Natural killer cell treated with Interleukin-12 subunit alpha and Interleukin-12 subunit beta and Interleukin-15 and Interleukin-18, amount 100 ng/mL, for 72 hours (primary cell): ENCODE data around the gene TBC1D1. TPM values are rescaled to one million over a fixed set of nuclear protein-coding genes. Genes with fewer than 3 reads are reported as not detected.

Experiments
- ATAC-seq, 2 donors: fragments of 150-1000 bp; cut with Tn5 transposase in 1 of 2; sonication (Bioruptor Pico), chemical (Tn5 transposase) in 1 of 2; 2 replicates each; pipeline ENCODE4 v1.10.0; 2021
- DNase-seq: peaks from one replicate; pipeline ENCODE4 v3.0.0; 2022; ENCODE audit warnings: low spot score
- H3K27ac Mint-ChIP-seq, 2 donors: 1 replicate in 1 of 2; 2 replicates in 1 of 2; pipeline ENCODE4 v1.8.0; 2022; ENCODE audit warnings: mixed read lengths in 2 of 2, mild to moderate bottlenecking in 1 of 2, moderate library complexity in 1 of 2
- H3K27me3 Mint-ChIP-seq, 2 donors: 1 replicate in 1 of 2; 2 replicates in 1 of 2; pipeline ENCODE4 v1.8.0; 2022; ENCODE audit warnings: mixed read lengths in 2 of 2
- H3K36me3 Mint-ChIP-seq: one replicate; pipeline ENCODE4 v1.8.0; 2022; ENCODE audit warnings: mixed read lengths
- H3K4me1 Mint-ChIP-seq, 2 donors: 1 replicate in 1 of 2; 2 replicates in 1 of 2; pipeline ENCODE4 v1.8.0; 2022; ENCODE audit warnings: low read depth in 2 of 2, mixed read lengths in 2 of 2, mild to moderate bottlenecking in 1 of 2
- H3K4me3 Mint-ChIP-seq: one replicate; pipeline ENCODE4 v1.8.0; 2022; ENCODE audit warnings: mixed read lengths
- H3K9me3 Mint-ChIP-seq: 2 replicates; pipeline ENCODE4 v1.8.0; 2022; ENCODE audit warnings: mixed read lengths
- total RNA-seq, 2 donors: library from RNA; stranded (reverse); gene quantifications; one replicate each; pipeline ENCODE4 v1.2.3, GENCODE V29; 2022

The TBC1D1 gene
- total RNA-seq, 2 donors from 2014 or later: 47.9 to 66.6 TPM

GRCh38 chr4:38185406-38186144, 294.7 kb downstream of the TBC1D1 start:
- no peak for DNase-seq
- no peaks in the 10 kb centered on the region for H3K9me3 Mint-ChIP-seq
- no peak for ATAC-seq
- peaks cover 8 to 21% of the 10 kb centered on the region in 2 donors for H3K4me1 Mint-ChIP-seq
- no peaks in the 10 kb centered on the region for H3K27me3 Mint-ChIP-seq
- no peak overlapping the region for H3K27ac Mint-ChIP-seq
- H3K4me3 Mint-ChIP-seq: no peak overlapping the region
- H3K36me3 Mint-ChIP-seq: no peaks in the 10 kb centered on the region

- no peak overlapping the region for H3K4me3 Mint-ChIP-seq
- H3K9me3 Mint-ChIP-seq: no peaks in the 10 kb centered on the region
- ATAC-seq (no peak), DNase-seq (no peak)
- no peaks in the 10 kb centered on the region for H3K36me3 Mint-ChIP-seq
- H3K4me1 Mint-ChIP-seq: peaks cover 4 to 11% of the 10 kb centered on the region in 2 donors
- H3K27me3 Mint-ChIP-seq: peaks cover 0 to 3% of the 10 kb centered on the region in 2 donors
- no peak overlapping the region for H3K27ac Mint-ChIP-seq
Measured at GRCh38 chr4:38188136-38188535, 297.3 kb downstream of the TBC1D1 start.

DNA sequence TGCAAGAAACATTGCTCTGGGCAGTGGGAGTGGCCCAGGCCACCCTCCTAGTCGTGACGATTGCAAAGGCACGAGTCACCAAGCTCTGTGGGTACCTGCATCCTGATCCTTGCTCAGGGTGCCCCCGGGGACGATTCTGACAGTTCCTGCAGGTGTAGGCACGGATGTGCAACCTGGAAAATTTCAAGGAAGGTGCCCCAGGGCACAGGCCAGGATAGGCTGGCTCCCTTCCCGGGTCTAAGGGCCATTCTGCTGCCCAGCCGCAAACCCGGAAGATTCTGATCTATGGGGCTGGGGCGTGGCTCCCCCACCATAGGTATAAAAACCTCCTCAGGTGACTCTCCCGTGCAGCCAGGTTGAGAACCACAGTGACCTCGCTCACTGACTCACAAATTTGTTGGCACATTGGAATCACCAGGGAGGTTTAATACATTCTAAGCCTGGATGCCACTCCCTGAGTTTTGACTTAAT, 297.8 kb downstream of the TBC1D1 start:
- H3K9me3 Mint-ChIP-seq: no peaks in the 10 kb centered on the region
- H3K4me1 Mint-ChIP-seq: peaks cover 0 to 8% of the 10 kb centered on the region in 2 donors
- no peak overlapping the region for H3K27ac Mint-ChIP-seq
- no peak for ATAC-seq
- peaks cover 0 to 3% of the 10 kb centered on the region in 2 donors for H3K27me3 Mint-ChIP-seq
- no peaks in the 10 kb centered on the region for H3K36me3 Mint-ChIP-seq
- DNase-seq: no peak
- no peak overlapping the region for H3K4me3 Mint-ChIP-seq

Other genes starting within 250 kb of the TBC1D1 start
- gene RELL1, start 204.7 kb upstream of the TBC1D1 start, total RNA-seq: 10 to 100 TPM; 11.5 to 23.7 TPM
- 10 to 100 TPM; 50.7 to 52.2 TPM for gene PGM2, start 64.4 kb upstream of the TBC1D1 start, total RNA-seq
- gene PTTG2, start 69.3 kb downstream of the TBC1D1 start, total RNA-seq: 1 to 10 TPM; 1.6 to 3.2 TPM